ENCODE measurements around the gene PLA2R1. TPM values are rescaled to one million over a fixed set of nuclear protein-coding genes. Genes with fewer than 3 reads are reported as not detected.
A peak's percentile ranks its signal among the peaks of the same experiment; 100 is the strongest.

The PLA2R1 gene
- total RNA-seq (not detected), polyA plus RNA-seq (not detected), total RNA-seq (not detected)

DNA sequence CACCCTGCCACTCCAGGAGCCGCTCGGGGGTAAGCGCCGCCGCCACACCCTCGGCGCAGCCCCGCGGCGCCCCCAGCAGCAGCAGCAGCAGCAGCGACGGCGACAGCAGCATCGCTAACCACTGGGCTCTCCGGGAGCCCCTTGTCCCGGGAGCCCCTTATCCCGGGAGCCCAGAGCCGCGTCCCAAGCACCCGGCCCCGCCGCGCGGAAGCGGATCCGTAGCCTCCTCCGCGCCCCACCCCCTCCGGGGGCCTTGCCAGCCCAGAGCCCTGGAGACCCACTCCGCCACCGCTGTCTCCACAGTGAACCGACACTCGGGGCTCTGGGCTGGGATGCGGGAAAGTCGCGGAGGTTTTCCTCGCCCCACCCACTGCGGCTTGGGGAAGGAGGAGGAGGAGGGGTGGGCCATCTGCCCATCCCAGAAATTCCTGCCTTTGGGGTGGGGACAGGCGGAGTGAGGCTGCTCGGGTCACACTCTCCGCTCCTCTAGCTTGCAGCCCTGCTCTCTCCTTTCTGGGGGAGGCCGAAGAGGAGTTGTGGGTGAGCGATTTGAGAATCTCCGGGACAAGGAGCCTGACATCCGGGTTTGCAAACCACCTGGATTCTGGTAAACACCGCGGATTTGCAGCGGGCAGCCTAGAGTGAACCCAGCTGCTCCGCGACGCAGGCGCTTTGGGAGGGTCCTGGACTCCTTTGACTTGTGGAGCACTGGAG is at the start of gene PLA2R1:
TSS of gene PLA2R1 (minus strand) at position 324 of the 714 bp plus-strand sequence. CDS start at position 112, 212 bp downstream.
- Histone ChIP-seq H3K9me3 (ENCODE audit: control insufficient read depth in 2 of 3, low read length in 3 of 3) (no peaks in the 10 kb centered on the region), H3K4me1 (ENCODE audit: control insufficient read depth in 2 of 2, insufficient read depth in 2 of 2, low read length in 2 of 2) (no peaks in the 10 kb centered on the region), H3K27me3 (ENCODE audit: control insufficient read depth in 2 of 2, insufficient read depth in 2 of 2, low read length in 2 of 2) (no peaks in the 10 kb centered on the region), H3K36me3 (ENCODE audit: control insufficient read depth in 2 of 3, insufficient read depth in 3 of 3, low read length in 3 of 3) (no peaks in the 10 kb centered on the region), H3K27ac (ENCODE audit: low read depth, low read length) (no peak within 1 kb of the TSS), H3K4me3 (ENCODE audit: low read length) (peak within 1 kb of the TSS; percentile 33)
- H3K4me1 Mint-ChIP-seq: peaks cover 4 to 11% (median 8%) of the 10 kb centered on the region in 7 donors
- no peak within 1 kb of the TSS for H3K27ac Mint-ChIP-seq
- peak within 1 kb of the TSS; percentile 55 to 81 (median 66) for H3K4me3 Mint-ChIP-seq
- H3K9me3 Mint-ChIP-seq: peaks cover 0 to 5% (median 0%) of the 10 kb centered on the region in 11 donors
- DNase-seq (no peak), ATAC-seq (peak; percentile 33)
- ChIA-PET CTCF (no interaction called here), POLR2A (no interaction called here)
- H3K36me3 Mint-ChIP-seq: peaks cover 0 to 6% (median 0%) of the 10 kb centered on the region in 5 donors
- intact Hi-C loops (cut with micrococcal nuclease): no loop called here
- peaks cover 48 to 75% (median 58%) of the 10 kb centered on the region in 5 donors for H3K27me3 Mint-ChIP-seq

DNA sequence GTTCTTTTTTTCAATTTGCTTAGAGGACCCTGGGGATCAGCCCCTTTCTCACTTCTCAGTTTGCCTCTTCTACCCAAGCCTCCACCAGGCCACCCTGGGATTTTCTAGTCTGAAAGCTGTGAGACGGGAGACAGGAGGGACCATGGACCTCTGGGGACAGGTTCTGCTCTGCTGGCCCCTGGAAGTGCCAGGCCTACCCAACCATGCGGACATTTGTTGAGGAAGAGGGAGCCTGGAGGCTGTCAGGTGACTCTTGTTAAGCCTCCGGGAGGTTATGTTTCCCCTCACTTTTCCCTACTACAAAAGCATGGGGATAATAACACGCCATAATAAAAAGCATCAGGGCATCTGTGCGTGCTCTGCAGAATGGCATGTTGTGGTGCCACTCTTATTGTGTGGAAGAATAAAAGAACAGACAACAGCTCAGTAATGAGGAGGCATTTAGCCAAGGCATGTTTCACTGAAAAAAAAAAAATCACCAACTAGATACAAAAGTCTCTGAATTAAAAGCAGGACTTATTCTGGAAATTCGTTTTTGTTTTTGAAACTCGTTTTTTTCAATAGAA is 48.3 kb upstream of the PLA2R1 start:
- H3K27ac Mint-ChIP-seq: no peak overlapping the region
- CTCF ChIA-PET: interaction anchor here (0.6 to 3.3 kb wide), 14 partner anchors 15 to 1872 kb away, joined by 3 to 30 read pairs (median 4); no protein-coding TSS in a partner anchor
- no peak overlapping the region for H3K4me3 Mint-ChIP-seq
- no peaks in the 10 kb centered on the region for H3K9me3 ChIP-seq (ENCODE audit: control insufficient read depth in 2 of 3, low read length in 3 of 3)
- H3K36me3 Mint-ChIP-seq: no peaks in the 10 kb centered on the region
- POLR2A ChIA-PET: no interaction called here
- H3K27ac ChIP-seq (ENCODE audit: low read depth, low read length): no peak overlapping the region
- ATAC-seq: no peak
- peaks cover 0 to 5% (median 0%) of the 10 kb centered on the region in 11 donors for H3K9me3 Mint-ChIP-seq
- H3K36me3 ChIP-seq (ENCODE audit: control insufficient read depth in 2 of 3, insufficient read depth in 3 of 3, low read length in 3 of 3): no peaks in the 10 kb centered on the region
- H3K27me3 ChIP-seq (ENCODE audit: control insufficient read depth in 2 of 2, insufficient read depth in 2 of 2, low read length in 2 of 2): no peaks in the 10 kb centered on the region
- H3K27me3 Mint-ChIP-seq: peaks cover 0 to 23% (median 6%) of the 10 kb centered on the region in 5 donors
- H3K4me1 Mint-ChIP-seq: no peaks in the 10 kb centered on the region
- no peak overlapping the region for H3K4me3 ChIP-seq (ENCODE audit: low read length)
- DNase-seq: no peak
- no peaks in the 10 kb centered on the region for H3K4me1 ChIP-seq (ENCODE audit: control insufficient read depth in 2 of 2, insufficient read depth in 2 of 2, low read length in 2 of 2)
- intact Hi-C loops (cut with micrococcal nuclease): loop anchor here (1.0 to 2.0 kb wide), 6 partner anchors 100 to 953 kb away; no protein-coding TSS in a partner anchor

DNA sequence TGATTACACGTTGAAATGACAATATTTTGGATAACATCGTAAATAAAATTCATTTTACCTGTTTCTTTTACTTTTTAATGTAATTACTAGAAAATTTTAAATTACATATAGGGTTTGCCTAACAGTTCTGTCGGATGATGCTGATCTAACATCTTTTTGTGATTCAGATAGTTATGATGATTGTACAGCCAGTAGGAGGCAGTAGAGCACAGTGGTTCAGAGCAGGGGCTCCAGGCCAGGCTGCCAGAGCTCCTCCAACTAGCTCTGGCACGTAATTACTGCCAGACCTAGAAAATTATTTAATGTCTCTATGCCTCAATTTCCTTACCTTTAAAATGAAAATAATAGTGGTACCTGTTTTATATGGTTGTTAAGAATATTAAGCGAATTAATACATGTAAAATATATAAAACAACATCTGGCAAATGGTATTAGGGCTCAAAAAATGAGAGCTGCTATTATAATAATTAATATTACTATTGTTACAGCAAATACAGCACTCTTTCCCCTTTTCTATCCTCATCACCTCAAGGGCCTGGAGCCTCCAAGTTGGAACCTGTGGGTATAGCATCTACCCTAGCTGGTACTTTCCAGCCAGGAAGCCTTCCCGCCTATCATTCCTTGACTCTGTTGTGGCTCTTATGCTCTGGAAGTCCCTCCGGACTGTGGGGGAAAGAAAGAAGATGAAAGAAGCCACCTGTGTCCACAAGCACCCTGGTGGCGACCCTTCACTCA is 47.7 kb upstream of the PLA2R1 start:
- peaks cover 0 to 24% (median 8%) of the 10 kb centered on the region in 5 donors for H3K27me3 Mint-ChIP-seq
- H3K27me3 ChIP-seq (ENCODE audit: control insufficient read depth in 2 of 2, insufficient read depth in 2 of 2, low read length in 2 of 2): no peaks in the 10 kb centered on the region
- no peak overlapping the region for H3K4me3 Mint-ChIP-seq
- intact Hi-C loops (cut with micrococcal nuclease): loop anchor here (1.0 to 2.0 kb wide), 6 partner anchors 100 to 953 kb away; no protein-coding TSS in a partner anchor
- POLR2A ChIA-PET: no interaction called here
- DNase-seq: peak in 7 of 9 donors; percentile 34 to 74 (median 66)
- H3K4me1 ChIP-seq (ENCODE audit: control insufficient read depth in 2 of 2, insufficient read depth in 2 of 2, low read length in 2 of 2): no peaks in the 10 kb centered on the region
- no peak overlapping the region for H3K4me3 ChIP-seq (ENCODE audit: low read length)
- CTCF ChIA-PET: interaction anchor here (0.6 to 3.3 kb wide), 14 partner anchors 14 to 1873 kb away, joined by 3 to 30 read pairs (median 4); no protein-coding TSS in a partner anchor
- ATAC-seq: peak; percentile 85
- H3K9me3 ChIP-seq (ENCODE audit: control insufficient read depth in 2 of 3, low read length in 3 of 3): no peaks in the 10 kb centered on the region
- no peak overlapping the region for H3K27ac Mint-ChIP-seq
- H3K27ac ChIP-seq (ENCODE audit: low read depth, low read length): no peak overlapping the region
- H3K36me3 Mint-ChIP-seq: no peaks in the 10 kb centered on the region
- no peaks in the 10 kb centered on the region for H3K4me1 Mint-ChIP-seq
- H3K36me3 ChIP-seq (ENCODE audit: control insufficient read depth in 2 of 3, insufficient read depth in 3 of 3, low read length in 3 of 3): no peaks in the 10 kb centered on the region
- peaks cover 0 to 3% (median 0%) of the 10 kb centered on the region in 11 donors for H3K9me3 Mint-ChIP-seq

DNA sequence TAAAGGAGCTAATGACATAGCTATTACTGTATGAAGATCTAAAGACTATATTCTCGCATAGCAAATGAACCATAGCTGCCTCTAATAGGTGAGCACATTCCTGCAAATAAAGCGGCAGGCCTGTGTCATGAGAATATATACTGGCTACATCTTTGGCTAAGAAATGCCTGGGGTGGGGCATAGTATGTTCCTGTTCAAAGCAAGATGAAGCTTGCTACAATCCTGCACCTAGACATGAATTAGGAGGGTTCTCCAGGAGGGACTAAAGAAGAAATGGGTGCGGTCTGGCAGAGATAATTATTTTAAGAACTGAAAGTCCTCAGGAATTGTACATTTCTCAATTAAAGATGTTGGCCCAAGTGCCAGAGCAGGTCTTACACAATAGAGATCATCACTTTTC is 46.8 kb upstream of the PLA2R1 start:
- Histone ChIP-seq H3K36me3 (ENCODE audit: control insufficient read depth in 2 of 3, insufficient read depth in 3 of 3, low read length in 3 of 3) (no peaks in the 10 kb centered on the region), H3K27me3 (ENCODE audit: control insufficient read depth in 2 of 2, insufficient read depth in 2 of 2, low read length in 2 of 2) (no peaks in the 10 kb centered on the region), H3K4me1 (ENCODE audit: control insufficient read depth in 2 of 2, insufficient read depth in 2 of 2, low read length in 2 of 2) (no peaks in the 10 kb centered on the region), H3K27ac (ENCODE audit: low read depth, low read length) (no peak overlapping the region), H3K9me3 (ENCODE audit: control insufficient read depth in 2 of 3, low read length in 3 of 3) (no peaks in the 10 kb centered on the region), H3K4me3 (ENCODE audit: low read length) (no peak overlapping the region)
- no peak for DNase-seq
- ChIA-PET POLR2A (interaction anchor here (0.6 kb wide), 1 partner anchor 306 kb away, joined by 3 read pairs; no protein-coding TSS in a partner anchor), CTCF (interaction anchor here (0.7 to 3.3 kb wide), 9 partner anchors 94 to 954 kb away, joined by 3 to 30 read pairs (median 7); no protein-coding TSS in a partner anchor)
- Mint-ChIP-seq H3K27ac (peak overlapping the region in 1 of 9 donors; percentile 20), H3K4me3 (no peak overlapping the region), H3K4me1 (no peaks in the 10 kb centered on the region), H3K9me3 (peaks cover 0 to 1% (median 0%) of the 10 kb centered on the region in 11 donors), H3K27me3 (peaks cover 0 to 22% (median 6%) of the 10 kb centered on the region in 5 donors), H3K36me3 (no peaks in the 10 kb centered on the region)
- intact Hi-C loops (cut with micrococcal nuclease): no loop called here
- no peak for ATAC-seq

DNA sequence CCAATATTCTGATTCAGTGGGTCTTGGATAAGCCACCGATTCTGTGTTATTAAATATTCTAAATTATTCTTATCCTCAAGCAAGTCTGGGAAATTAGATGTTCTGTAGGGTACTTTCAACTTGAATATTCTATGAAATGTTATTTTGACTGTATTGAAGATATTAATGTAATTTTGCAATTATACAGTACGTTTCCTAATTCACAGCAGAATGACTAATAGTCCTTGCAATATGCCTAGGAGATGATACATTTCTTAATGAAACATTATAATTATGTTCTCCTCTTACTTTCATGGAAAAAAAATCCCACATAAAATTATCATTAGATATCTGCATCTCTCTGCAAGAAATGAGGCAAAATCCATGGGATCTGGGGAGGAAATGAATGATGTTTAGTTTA is 46.2 kb upstream of the PLA2R1 start:
- peaks cover 0 to 16% (median 4%) of the 10 kb centered on the region in 5 donors for H3K27me3 Mint-ChIP-seq
- H3K27ac ChIP-seq (ENCODE audit: low read depth, low read length): no peak overlapping the region
- H3K27me3 ChIP-seq (ENCODE audit: control insufficient read depth in 2 of 2, insufficient read depth in 2 of 2, low read length in 2 of 2): no peaks in the 10 kb centered on the region
- H3K36me3 Mint-ChIP-seq: no peaks in the 10 kb centered on the region
- ChIA-PET CTCF (interaction anchor here (3.3 kb wide), 1 partner anchor 885 kb away, joined by 30 read pairs; no protein-coding TSS in a partner anchor), POLR2A (no interaction called here)
- no peaks in the 10 kb centered on the region for H3K36me3 ChIP-seq (ENCODE audit: control insufficient read depth in 2 of 3, insufficient read depth in 3 of 3, low read length in 3 of 3)
- no peaks in the 10 kb centered on the region for H3K4me1 ChIP-seq (ENCODE audit: control insufficient read depth in 2 of 2, insufficient read depth in 2 of 2, low read length in 2 of 2)
- ATAC-seq (no peak), DNase-seq (no peak)
- no peak overlapping the region for H3K4me3 Mint-ChIP-seq
- intact Hi-C loops (cut with micrococcal nuclease): no loop called here
- H3K9me3 Mint-ChIP-seq: no peaks in the 10 kb centered on the region
- H3K27ac Mint-ChIP-seq: no peak overlapping the region
- no peak overlapping the region for H3K4me3 ChIP-seq (ENCODE audit: low read length)
- H3K4me1 Mint-ChIP-seq: no peaks in the 10 kb centered on the region
- no peaks in the 10 kb centered on the region for H3K9me3 ChIP-seq (ENCODE audit: control insufficient read depth in 2 of 3, low read length in 3 of 3)

DNA sequence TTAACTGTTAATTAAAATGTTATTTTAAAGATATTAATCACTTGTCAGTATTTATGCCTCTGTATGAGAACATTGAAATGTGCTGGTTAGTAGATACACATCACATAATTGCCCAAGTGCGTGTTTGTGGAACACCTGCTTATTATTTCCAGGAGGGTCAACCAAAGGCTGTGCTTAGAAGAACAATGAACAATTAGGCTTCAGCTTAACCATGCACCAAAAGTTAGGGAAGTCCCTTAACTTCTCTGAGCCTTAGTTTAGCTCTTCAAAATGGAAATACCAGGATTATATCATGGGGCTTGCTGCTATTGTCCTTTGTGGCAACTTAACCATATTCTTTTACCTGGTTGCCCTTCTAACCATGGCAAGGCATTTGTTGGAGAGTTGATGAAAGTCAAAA is 43.0 kb upstream of the PLA2R1 start:
- no peaks in the 10 kb centered on the region for H3K9me3 Mint-ChIP-seq

More for the DNA sequence above, 43.0 kb upstream of the PLA2R1 start:
- H3K27me3 ChIP-seq (ENCODE audit: control insufficient read depth in 2 of 2, insufficient read depth in 2 of 2, low read length in 2 of 2): no peaks in the 10 kb centered on the region
- no peaks in the 10 kb centered on the region for H3K9me3 ChIP-seq (ENCODE audit: control insufficient read depth in 2 of 3, low read length in 3 of 3)
- H3K4me1 ChIP-seq (ENCODE audit: control insufficient read depth in 2 of 2, insufficient read depth in 2 of 2, low read length in 2 of 2): no peaks in the 10 kb centered on the region
- no peak overlapping the region for H3K4me3 ChIP-seq (ENCODE audit: low read length)
- no peak overlapping the region for H3K27ac Mint-ChIP-seq
- intact Hi-C loops (cut with micrococcal nuclease): no loop called here
- no peaks in the 10 kb centered on the region for H3K36me3 Mint-ChIP-seq
- peaks cover 0 to 10% (median 8%) of the 10 kb centered on the region in 5 donors for H3K27me3 Mint-ChIP-seq
- POLR2A ChIA-PET: no interaction called here
- ATAC-seq: no peak
- CTCF ChIA-PET: no interaction called here
- H3K36me3 ChIP-seq (ENCODE audit: control insufficient read depth in 2 of 3, insufficient read depth in 3 of 3, low read length in 3 of 3): no peaks in the 10 kb centered on the region
- no peak for DNase-seq
- no peak overlapping the region for H3K4me3 Mint-ChIP-seq
- no peaks in the 10 kb centered on the region for H3K4me1 Mint-ChIP-seq
- H3K27ac ChIP-seq (ENCODE audit: low read depth, low read length): no peak overlapping the region

Data from naive thymus-derived CD4-positive, alpha-beta T cell (primary cell).